ENCODE measurements around the gene SLC25A24. TPM values are rescaled to one million over a fixed set of nuclear protein-coding genes. Genes with fewer than 3 reads are reported as not detected.

Gene SLC25A24
- total RNA-seq, 1 donor from 2014 or later: 7.0 TPM

GRCh38 chr1:108114033-108114599 is 86.0 kb downstream of the SLC25A24 start:
- Histone ChIP-seq H3K36me3 (no peaks in the 10 kb centered on the region), H3K4me3 (no peak overlapping the region), H3K4me1 (no peaks in the 10 kb centered on the region), H3K9me3 (no peaks in the 10 kb centered on the region), H3K27me3 (no peaks in the 10 kb centered on the region), H3K27ac (no peak overlapping the region)
- intact Hi-C loops (cut with DNase I): no loop called here
- DNase-seq (ENCODE audit: low spot score in 2 of 2): no peak
- TF ChIP-seq CTCF (IDR thresholded peaks at IDR 0.05): no peak

DNA sequence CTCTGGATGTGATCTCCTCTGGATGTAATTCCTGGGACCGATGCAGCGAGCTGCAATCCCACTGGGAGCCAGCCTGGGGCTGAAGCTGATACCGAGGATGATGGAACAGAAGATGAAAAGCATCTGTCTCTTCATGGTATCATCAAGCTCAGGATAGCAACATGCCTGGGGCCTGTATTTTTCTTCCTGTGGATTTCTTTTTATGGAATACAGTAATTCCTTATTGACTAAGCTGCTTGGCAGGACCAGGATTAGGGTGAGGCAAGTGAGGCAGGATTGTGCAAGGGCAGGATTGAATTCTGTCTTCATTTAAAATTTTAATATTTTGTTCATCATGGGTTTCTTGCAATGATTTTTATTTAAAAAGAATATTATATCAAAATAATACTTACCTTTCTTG is 86.6 kb downstream of the SLC25A24 start:
- intact Hi-C loops (cut with DNase I): no loop called here
- no peak for TF ChIP-seq CTCF (IDR thresholded peaks at IDR 0.05)
- H3K9me3 ChIP-seq: no peaks in the 10 kb centered on the region

DNA sequence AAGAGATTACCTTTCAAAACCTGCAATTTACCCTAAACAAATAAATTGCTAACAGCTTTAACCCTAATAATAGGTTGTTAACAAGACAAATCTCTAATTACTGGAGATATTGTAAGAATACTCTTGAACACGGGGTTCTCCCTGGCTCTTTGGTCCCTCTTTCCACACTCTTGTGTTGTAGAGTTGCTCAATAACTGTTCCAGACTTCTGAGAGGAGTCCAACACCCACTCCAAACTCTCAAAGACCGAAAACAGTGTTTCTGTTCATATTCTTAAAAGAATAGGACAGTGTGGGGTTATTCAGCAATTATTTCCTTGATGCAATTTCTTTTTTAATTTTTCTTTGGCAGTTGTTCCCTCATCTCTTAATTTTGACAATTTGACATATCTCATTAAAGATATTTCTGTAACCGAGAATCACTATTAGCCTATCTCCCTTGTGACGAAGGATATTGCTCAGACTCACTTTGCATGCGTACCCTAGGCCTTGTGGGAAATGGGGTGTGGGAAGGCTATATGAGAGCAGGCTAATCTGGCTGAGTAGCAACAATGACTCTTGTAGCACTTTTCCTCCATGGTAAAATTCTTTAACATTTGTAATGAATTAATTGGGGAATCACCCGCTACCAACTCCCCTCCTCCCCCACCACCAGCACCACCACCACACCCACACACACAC is 90.7 kb downstream of the SLC25A24 start:
- H3K4me3 ChIP-seq: no peak overlapping the region
- DNase-seq (ENCODE audit: low spot score in 2 of 2): no peak
- no peaks in the 10 kb centered on the region for H3K27me3 ChIP-seq
- peaks cover 0 to 12% of the 10 kb centered on the region in 2 donors for H3K9me3 ChIP-seq
- no peak for TF ChIP-seq CTCF (IDR thresholded peaks at IDR 0.05)
- H3K4me1 ChIP-seq: no peaks in the 10 kb centered on the region
- intact Hi-C loops (cut with DNase I): no loop called here
- no peaks in the 10 kb centered on the region for H3K36me3 ChIP-seq
- no peak overlapping the region for H3K27ac ChIP-seq

More for the DNA sequence above, 86.6 kb downstream of the SLC25A24 start:
- no peak for DNase-seq (ENCODE audit: low spot score in 2 of 2)
- no peaks in the 10 kb centered on the region for H3K27me3 ChIP-seq
- no peak overlapping the region for H3K4me3 ChIP-seq
- H3K27ac ChIP-seq: no peak overlapping the region
- no peaks in the 10 kb centered on the region for H3K4me1 ChIP-seq
- H3K36me3 ChIP-seq: no peaks in the 10 kb centered on the region

DNA sequence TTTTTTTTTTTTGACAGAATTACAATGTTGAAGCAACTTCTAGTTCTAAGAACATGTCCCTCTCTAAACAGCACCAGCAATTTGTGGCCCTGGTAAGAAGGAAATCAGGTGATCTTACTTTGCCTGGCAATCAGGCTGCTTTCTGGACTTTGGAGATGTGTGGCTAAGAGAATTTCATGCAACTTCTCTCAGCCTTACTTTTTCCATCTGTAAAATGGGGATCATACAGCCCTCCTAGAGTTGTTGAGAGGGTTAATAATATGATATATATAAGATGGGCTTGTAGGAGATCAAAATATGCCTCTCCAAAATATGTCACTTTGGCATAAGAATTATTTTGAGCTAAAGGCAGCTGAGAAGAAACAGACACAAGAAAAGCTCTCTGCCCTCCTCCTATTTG is 92.0 kb downstream of the SLC25A24 start:
- intact Hi-C loops (cut with DNase I): no loop called here
- Histone ChIP-seq H3K9me3 (peaks cover 0 to 12% of the 10 kb centered on the region in 2 donors), H3K36me3 (no peaks in the 10 kb centered on the region), H3K4me1 (no peaks in the 10 kb centered on the region), H3K27ac (no peak overlapping the region), H3K4me3 (no peak overlapping the region), H3K27me3 (no peaks in the 10 kb centered on the region)
- no peak for DNase-seq (ENCODE audit: low spot score in 2 of 2)
- no peak for TF ChIP-seq CTCF (IDR thresholded peaks at IDR 0.05)

GRCh38 chr1:108107658-108108057 is 92.5 kb downstream of the SLC25A24 start:
- Histone ChIP-seq H3K27me3 (no peaks in the 10 kb centered on the region), H3K4me3 (no peak overlapping the region), H3K36me3 (no peaks in the 10 kb centered on the region), H3K27ac (no peak overlapping the region), H3K4me1 (no peaks in the 10 kb centered on the region), H3K9me3 (peaks cover 0 to 12% of the 10 kb centered on the region in 2 donors)
- intact Hi-C loops (cut with DNase I): no loop called here
- no peak for DNase-seq (ENCODE audit: low spot score in 2 of 2)
- TF ChIP-seq CTCF (IDR thresholded peaks at IDR 0.05): no peak

All from ascending aorta (tissue), 2 donors.